Lower leg skin (tissue), 4 donors: ENCODE results near the gene OSTM1. TPM values are rescaled to one million over a fixed set of nuclear protein-coding genes. Genes with fewer than 3 reads are reported as not detected.

Experiments
- DNase-seq, 2 donors: peaks; one replicate each; pipeline ENCODE4 v3.0.0-alpha.2; 2019; ENCODE audit warnings: low spot score in 2 of 2
- H3K4me3 ChIP-seq: fragments of 200-600 bp; sonication (generic); 2 replicates; pipeline ENCODE4 v1.5.1; 2017; ENCODE audit warnings: mild to moderate bottlenecking, low read depth; ENCODE audit not compliant: poor library complexity, severe bottlenecking
- CTCF ChIP-seq, 3 donors: fragments of 450-650 bp; IDR thresholded peaks; one replicate each; pipeline ENCODE4 v1.5.1; 2016; ENCODE audit warnings: antibody characterized with exemption in 3 of 3, mild to moderate bottlenecking in 3 of 3, moderate library complexity in 2 of 3
- POLR2A ChIP-seq, 2 donors: fragments of 450-650 bp; IDR thresholded peaks; one replicate each; pipeline ENCODE4 v1.6.1; 2016 to 2017; ENCODE audit warnings: antibody characterized with exemption in 2 of 2, mild to moderate bottlenecking in 1 of 2, moderate library complexity in 1 of 2
- WGBS, 2 donors: methylation state at CpG; one replicate each; pipeline ENCODE4 v1.1.5; 2018; 5-methylcytosine and 5-hydroxymethylcytosine counted together
- intact Hi-C: fragments of 100-400 bp; cut with DNase I; formaldehyde crosslinking; loops from one replicate; pipeline ENCODE4 v1.15.0; 2023; ENCODE audit warnings: low total_unique reads
- total RNA-seq, 4 donors: library from RNA; depleted of rRNA; stranded (reverse); fragments of >200 nt; gene quantifications; one replicate each; pipeline ENCODE4 v1.1.0, GENCODE V29; 2016

Gene OSTM1
- total RNA-seq, 4 donors from 2014 or later = 21.0 to 134 (median 61.6) TPM

- 66 to 75% methylated on average over 4 of the region's 4 CpGs for WGBS, 2 donors
- intact Hi-C loops = no loop called here
Observed at GRCh38 chr6:108093781-108094300, 19.3 kb upstream of the OSTM1 start.

GRCh38 chr6:108091288-108091687 lies 16.7 kb upstream of the OSTM1 start:
- intact Hi-C loops = no loop called here
- DNase-seq = no peak
- H3K4me3 ChIP-seq = no peak overlapping the region
- TF ChIP-seq CTCF (IDR thresholded peaks at IDR 0.05) (no peak), POLR2A (IDR thresholded peaks at IDR 0.05) (no peak)

More at GRCh38 chr6:108093781-108094300, 19.3 kb upstream of the OSTM1 start:
- TF ChIP-seq CTCF (IDR thresholded peaks at IDR 0.05) (no peak), POLR2A (IDR thresholded peaks at IDR 0.05) (no peak)
- H3K4me3 ChIP-seq = no peak overlapping the region
- no peak for DNase-seq

GRCh38 chr6:108083349-108083748 lies 8.8 kb upstream of the OSTM1 start:
- DNase-seq = no peak
- H3K4me3 ChIP-seq = no peak overlapping the region
- intact Hi-C loops = no loop called here
- no peak for TF ChIP-seq CTCF (IDR thresholded peaks at IDR 0.05)
- TF ChIP-seq POLR2A (IDR thresholded peaks at IDR 0.05) = no peak
- 93 to 95% methylated on average over 5 of the region's 5 CpGs for WGBS, 2 donors

- intact Hi-C loops = no loop called here
- 90 to 100% methylated on average over 1 of the region's 1 CpG for WGBS, 2 donors
- TF ChIP-seq POLR2A (IDR thresholded peaks at IDR 0.05) = no peak
- TF ChIP-seq CTCF (IDR thresholded peaks at IDR 0.05) = no peak
Observed at GRCh38 chr6:108082539-108082938, 8.0 kb upstream of the OSTM1 start.

GRCh38 chr6:108080010-108080780 lies 5.7 kb upstream of the OSTM1 start:
- intact Hi-C loops = no loop called here
- no peak for TF ChIP-seq CTCF (IDR thresholded peaks at IDR 0.05)
- TF ChIP-seq POLR2A (IDR thresholded peaks at IDR 0.05) = no peak
- H3K4me3 ChIP-seq = no peak overlapping the region
- DNase-seq = no peak
- WGBS, 2 donors = 61 to 63% methylated on average over 2 of the region's 2 CpGs

More at GRCh38 chr6:108082539-108082938, 8.0 kb upstream of the OSTM1 start:
- no peak overlapping the region for H3K4me3 ChIP-seq
- DNase-seq = no peak
